BE2C (cell line): ENCODE data around the gene SCN9A.

ENCODE experiments used
- DNase-seq: peaks from one replicate; pipeline ENCODE4 v3.0.0-alpha.2; 2020
- H3K27me3 ChIP-seq: fragments of 250-450 bp; sonication (Bioruptor Pico); 2 replicates; pipeline ENCODE4 v1.5.1; 2020; ENCODE audit warnings: mild to moderate bottlenecking
- H3K36me3 ChIP-seq: fragments of 250-450 bp; sonication (Bioruptor Pico); 2 replicates; pipeline ENCODE4 v1.5.1; 2020; ENCODE audit warnings: mild to moderate bottlenecking
- H3K4me1 ChIP-seq: fragments of 250-450 bp; sonication (Bioruptor Pico); 2 replicates; pipeline ENCODE4 v1.5.1; 2020
- H3K4me3 ChIP-seq: 2 replicates; pipeline ENCODE4 v1.5.1; 2011; ENCODE audit warnings: low read depth, low read length
- H3K9me3 ChIP-seq: fragments of 250-450 bp; sonication (Bioruptor Pico); 2 replicates; pipeline ENCODE4 v1.5.1; 2020
- TF ChIP-seq, protein P1 (sequence below): IDR thresholded peaks from 2 replicates; pipeline ENCODE4 v1.5.1; 2012; ENCODE audit warnings: mild to moderate bottlenecking, low read depth, low read length

Gene SCN9A

DNA sequence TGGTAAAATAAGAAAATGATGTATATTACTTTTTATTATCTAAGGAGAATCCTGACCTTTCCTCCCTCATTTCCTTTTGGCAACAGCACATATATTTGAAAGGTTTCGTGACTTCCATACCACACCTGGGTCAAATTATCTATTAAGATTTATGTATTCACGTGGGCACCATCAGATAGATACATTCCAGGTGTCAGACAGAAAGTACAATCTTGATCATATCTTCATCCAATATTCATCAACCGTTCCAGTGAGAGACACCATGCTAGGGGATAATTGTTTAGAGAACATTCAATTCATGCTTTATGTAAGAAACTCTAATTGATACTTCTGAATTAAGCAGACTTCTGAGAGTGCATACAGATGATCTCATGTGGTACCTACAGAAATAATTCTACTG lies 73.7 kb downstream of the SCN9A start:
- Histone ChIP-seq H3K4me1 (no peaks in the 10 kb centered on the region), H3K9me3 (no peaks in the 10 kb centered on the region), H3K4me3 (no peak overlapping the region), H3K36me3 (no peaks in the 10 kb centered on the region), H3K27me3 (no peaks in the 10 kb centered on the region)
- TF ChIP-seq, protein P1, sequence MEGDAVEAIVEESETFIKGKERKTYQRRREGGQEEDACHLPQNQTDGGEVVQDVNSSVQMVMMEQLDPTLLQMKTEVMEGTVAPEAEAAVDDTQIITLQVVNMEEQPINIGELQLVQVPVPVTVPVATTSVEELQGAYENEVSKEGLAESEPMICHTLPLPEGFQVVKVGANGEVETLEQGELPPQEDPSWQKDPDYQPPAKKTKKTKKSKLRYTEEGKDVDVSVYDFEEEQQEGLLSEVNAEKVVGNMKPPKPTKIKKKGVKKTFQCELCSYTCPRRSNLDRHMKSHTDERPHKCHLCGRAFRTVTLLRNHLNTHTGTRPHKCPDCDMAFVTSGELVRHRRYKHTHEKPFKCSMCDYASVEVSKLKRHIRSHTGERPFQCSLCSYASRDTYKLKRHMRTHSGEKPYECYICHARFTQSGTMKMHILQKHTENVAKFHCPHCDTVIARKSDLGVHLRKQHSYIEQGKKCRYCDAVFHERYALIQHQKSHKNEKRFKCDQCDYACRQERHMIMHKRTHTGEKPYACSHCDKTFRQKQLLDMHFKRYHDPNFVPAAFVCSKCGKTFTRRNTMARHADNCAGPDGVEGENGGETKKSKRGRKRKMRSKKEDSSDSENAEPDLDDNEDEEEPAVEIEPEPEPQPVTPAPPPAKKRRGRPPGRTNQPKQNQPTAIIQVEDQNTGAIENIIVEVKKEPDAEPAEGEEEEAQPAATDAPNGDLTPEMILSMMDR: no peak
- DNase-seq: no peak

DNA sequence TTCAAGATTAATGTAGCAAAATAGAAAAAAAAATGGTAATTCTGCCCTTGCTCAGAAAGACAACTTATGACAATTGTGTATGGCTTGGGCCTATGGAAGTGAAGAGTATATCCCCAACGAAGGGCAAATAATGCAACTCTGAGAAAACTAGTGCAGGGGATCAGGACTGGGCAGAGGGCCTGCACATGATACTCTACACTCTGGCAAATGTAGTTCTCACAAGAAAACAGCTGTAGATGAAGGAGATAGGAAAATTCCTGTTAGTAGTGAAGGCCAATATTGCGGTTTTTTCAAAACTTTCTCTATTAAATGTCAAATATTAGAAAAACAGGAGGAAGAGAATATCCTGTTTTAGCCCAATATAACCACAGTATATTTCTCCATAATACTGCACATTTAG lies 77.8 kb downstream of the SCN9A start:
- no peak for DNase-seq
- Histone ChIP-seq H3K9me3 (no peaks in the 10 kb centered on the region), H3K4me3 (no peak overlapping the region), H3K4me1 (no peaks in the 10 kb centered on the region), H3K36me3 (no peaks in the 10 kb centered on the region), H3K27me3 (no peaks in the 10 kb centered on the region)
- TF ChIP-seq, protein P1: no peak

- H3K27me3 ChIP-seq: no peaks in the 10 kb centered on the region
- TF ChIP-seq, protein P1: no peak
- no peak overlapping the region for H3K4me3 ChIP-seq
- no peaks in the 10 kb centered on the region for H3K4me1 ChIP-seq
- no peaks in the 10 kb centered on the region for H3K9me3 ChIP-seq
- DNase-seq: no peak
- H3K36me3 ChIP-seq: no peaks in the 10 kb centered on the region
Observed at GRCh38 chr2:166293984-166294383, 81.8 kb downstream of the SCN9A start.

- TF ChIP-seq, protein P1: no peak
- no peak for DNase-seq
- H3K27me3 ChIP-seq: no peaks in the 10 kb centered on the region
- H3K4me1 ChIP-seq: no peaks in the 10 kb centered on the region
- H3K4me3 ChIP-seq: no peak overlapping the region
- H3K36me3 ChIP-seq: no peaks in the 10 kb centered on the region
- H3K9me3 ChIP-seq: no peaks in the 10 kb centered on the region
Observed at GRCh38 chr2:166285215-166285614, 90.5 kb downstream of the SCN9A start.

DNA sequence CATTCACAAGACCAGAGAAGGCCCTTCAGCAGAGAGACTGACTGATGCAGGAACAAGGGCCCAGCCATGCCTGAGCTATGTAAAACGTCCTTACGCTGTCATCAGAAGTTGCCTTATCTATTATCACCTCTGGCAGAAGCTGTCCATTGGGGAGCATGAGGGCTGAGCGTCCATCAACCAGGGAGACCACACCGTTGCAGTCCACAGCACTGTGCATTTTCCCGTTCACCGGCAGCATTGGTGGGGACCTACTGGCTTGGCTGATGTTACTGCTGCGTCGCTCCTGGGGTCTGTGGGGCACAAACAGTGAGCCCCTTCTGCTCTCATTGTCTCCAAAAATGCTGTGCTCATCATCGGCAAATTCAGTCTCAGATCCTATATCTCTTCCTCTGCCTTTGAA lies 91.4 kb downstream of the SCN9A start:
- TF ChIP-seq, protein P1: no peak
- no peaks in the 10 kb centered on the region for H3K27me3 ChIP-seq
- no peak overlapping the region for H3K4me3 ChIP-seq
- no peaks in the 10 kb centered on the region for H3K9me3 ChIP-seq
- DNase-seq: no peak
- no peaks in the 10 kb centered on the region for H3K4me1 ChIP-seq
- no peaks in the 10 kb centered on the region for H3K36me3 ChIP-seq

DNA sequence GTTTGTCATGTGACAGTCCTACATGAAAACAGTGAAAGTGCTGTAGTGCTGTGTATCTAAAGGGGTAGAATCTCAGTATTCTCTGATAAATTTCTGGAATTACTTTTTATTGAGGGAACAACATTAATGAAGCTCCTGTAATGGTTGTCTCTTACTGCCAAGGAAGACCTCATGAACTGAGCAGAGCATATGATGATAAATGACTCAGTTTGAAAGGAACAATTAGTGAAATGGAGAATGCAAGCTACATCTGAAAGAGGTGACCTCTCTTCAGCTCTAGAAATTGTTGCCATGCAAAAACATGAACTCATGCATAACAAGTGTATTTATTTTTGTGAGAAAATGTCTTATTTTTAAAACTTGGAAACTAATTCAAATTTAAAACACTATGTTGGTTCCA lies 93.6 kb downstream of the SCN9A start:
- Histone ChIP-seq H3K9me3 (no peaks in the 10 kb centered on the region), H3K27me3 (no peaks in the 10 kb centered on the region), H3K4me3 (no peak overlapping the region), H3K4me1 (no peaks in the 10 kb centered on the region), H3K36me3 (no peaks in the 10 kb centered on the region)
- TF ChIP-seq, protein P1: no peak
- DNase-seq: no peak
